Astrocyte (in vitro differentiated cells and primary cell): ENCODE measurements around the gene AVEN.

Experiments
- CTCF ChIP-seq: IDR thresholded peaks from 2 replicates; pipeline ENCODE4 v1.5.1; 2011; ENCODE audit warnings: low read depth, mild to moderate bottlenecking, inconsistent platforms, low read length, moderate library complexity; ENCODE audit not compliant: insufficient read depth
- EZH2 ChIP-seq: IDR thresholded peaks from 2 replicates; pipeline ENCODE4 v1.6.1; 2012; ENCODE audit warnings: mild to moderate bottlenecking, low read length, inconsistent platforms; ENCODE audit not compliant: insufficient read depth

- no peak for TF ChIP-seq CTCF
- TF ChIP-seq EZH2 = no peak
Observed at GRCh38 chr15:33857726-33858125, 181.3 kb downstream of the AVEN start.
